ENCODE data around the gene CYB561D2. TPM values are rescaled to one million over a fixed set of nuclear protein-coding genes. Genes with fewer than 3 reads are reported as not detected.

The CYB561D2 gene
- total RNA-seq, 1 experiment from 2014 or later = 16.8 TPM

DNA sequence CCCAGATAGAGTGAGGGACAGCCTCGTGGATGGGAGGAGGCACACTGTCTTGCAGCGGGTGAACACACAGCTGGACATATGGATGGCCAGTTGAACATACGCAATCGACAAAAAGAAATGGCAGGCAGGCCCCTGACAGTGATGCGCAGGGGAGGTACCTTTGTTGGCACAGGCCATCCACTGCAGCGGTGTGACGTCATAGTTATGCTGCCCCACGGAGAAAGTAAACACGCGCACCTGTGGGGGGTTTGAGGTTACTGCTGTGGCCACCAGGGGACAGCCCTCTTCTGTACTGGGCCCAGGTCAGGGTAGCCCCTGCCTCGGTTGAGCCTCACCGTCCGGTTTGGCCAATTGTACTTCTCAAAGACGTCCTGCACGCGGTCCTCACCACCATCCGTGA is 28.1 kb downstream of the CYB561D2 start:
- H3K4me3 Mint-ChIP-seq = no peak overlapping the region
- peaks cover 0 to 4% (median 0%) of the 10 kb centered on the region in 3 experiments; a peak in 1 of 7 replicates for H3K36me3 Mint-ChIP-seq (ENCODE audit: insufficient read depth in 1 of 3, low read depth in 3 of 3)
- H3K27me3 Mint-ChIP-seq (ENCODE audit: low read depth) = peaks cover 5% of the 10 kb centered on the region
- Histone ChIP-seq H3K27ac (ENCODE audit: insufficient read length, low read depth, low read length) (no peak overlapping the region), H2BK12ac (ENCODE audit: insufficient read length, low read depth, low read length) (no peak overlapping the region), H2AK5ac (ENCODE audit: insufficient read length, low read length) (no peak overlapping the region), H2BK20ac (ENCODE audit: low read depth, low read length, poor library complexity, severe bottlenecking) (no peak overlapping the region), H2BK120ac (ENCODE audit: low read depth, low read length, poor library complexity, severe bottlenecking) (no peak overlapping the region), H2BK5ac (ENCODE audit: insufficient read length, low read length) (no peak overlapping the region), H4K5ac (ENCODE audit: insufficient read length, low read depth, low read length) (no peak overlapping the region), H3K27me3 (ENCODE audit: insufficient read depth, low read length) (no peaks in the 10 kb centered on the region), H3K18ac (ENCODE audit: insufficient read length, low read depth, low read length) (no peak overlapping the region), H3K4me1 (ENCODE audit: insufficient read depth, low read length) (no peaks in the 10 kb centered on the region), H3K4me2 (ENCODE audit: insufficient read depth, insufficient read length, low read length) (no peak overlapping the region), H3K79me2 (ENCODE audit: insufficient read depth, low read length) (no peaks in the 10 kb centered on the region), H4K8ac (replicated peaks; ENCODE audit: insufficient read length, low read depth, low read length) (no peak overlapping the region), H4K91ac (ENCODE audit: insufficient read length, low read depth, low read length) (no peak overlapping the region), H2AFZ (ENCODE audit: low read length) (no peak overlapping the region), H4K20me1 (ENCODE audit: control insufficient read depth, insufficient read depth, insufficient read length) (peaks cover 2% of the 10 kb centered on the region), H3T11ph (ENCODE audit: low read length) (no peak overlapping the region), H3K9me3 (ENCODE audit: control insufficient read depth, low read depth, low read length) (no peaks in the 10 kb centered on the region), H3K23ac (ENCODE audit: insufficient read length, low read depth, low read length) (no peak overlapping the region), H3K9ac (ENCODE audit: extremely low read depth, insufficient read length, low read length) (no peak overlapping the region), H3K56ac (ENCODE audit: insufficient read length, low read depth, low read length) (no peak overlapping the region), H3K14ac (ENCODE audit: insufficient read depth, low read length) (no peak overlapping the region), H3K23me2 (ENCODE audit: insufficient read length, low read depth, low read length, poor library complexity, severe bottlenecking) (no peaks in the 10 kb centered on the region), H3K79me1 (ENCODE audit: insufficient read depth, low read depth, low read length, poor library complexity, severe bottlenecking) (no peaks in the 10 kb centered on the region), H2BK15ac (ENCODE audit: low read depth, low read length) (no peak overlapping the region), H3K4ac (ENCODE audit: low read depth, low read length) (no peak overlapping the region)
- no CpG with 5 or more reads among the region's 17 CpGs for WGBS (ENCODE audit: extremely low coverage, insufficient read length, low lambda C conversion rate)
- no peak for DNase-seq
- H3K27ac Mint-ChIP-seq = peak overlapping the region in 1 of 3 experiments; percentile 68; a peak in 2 of 7 replicates
- H3K4me1 Mint-ChIP-seq = peaks cover 9 to 32% of the 10 kb centered on the region in 2 experiments; a peak in 3 of 4 replicates
- H3K9me3 Mint-ChIP-seq = no peaks in the 10 kb centered on the region
- TF ChIP-seq, protein P1, sequence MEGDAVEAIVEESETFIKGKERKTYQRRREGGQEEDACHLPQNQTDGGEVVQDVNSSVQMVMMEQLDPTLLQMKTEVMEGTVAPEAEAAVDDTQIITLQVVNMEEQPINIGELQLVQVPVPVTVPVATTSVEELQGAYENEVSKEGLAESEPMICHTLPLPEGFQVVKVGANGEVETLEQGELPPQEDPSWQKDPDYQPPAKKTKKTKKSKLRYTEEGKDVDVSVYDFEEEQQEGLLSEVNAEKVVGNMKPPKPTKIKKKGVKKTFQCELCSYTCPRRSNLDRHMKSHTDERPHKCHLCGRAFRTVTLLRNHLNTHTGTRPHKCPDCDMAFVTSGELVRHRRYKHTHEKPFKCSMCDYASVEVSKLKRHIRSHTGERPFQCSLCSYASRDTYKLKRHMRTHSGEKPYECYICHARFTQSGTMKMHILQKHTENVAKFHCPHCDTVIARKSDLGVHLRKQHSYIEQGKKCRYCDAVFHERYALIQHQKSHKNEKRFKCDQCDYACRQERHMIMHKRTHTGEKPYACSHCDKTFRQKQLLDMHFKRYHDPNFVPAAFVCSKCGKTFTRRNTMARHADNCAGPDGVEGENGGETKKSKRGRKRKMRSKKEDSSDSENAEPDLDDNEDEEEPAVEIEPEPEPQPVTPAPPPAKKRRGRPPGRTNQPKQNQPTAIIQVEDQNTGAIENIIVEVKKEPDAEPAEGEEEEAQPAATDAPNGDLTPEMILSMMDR (conservative IDR thresholded peaks at IDR 0.05) = no peak

Measured in H9 (cell line).